ENCODE data around the gene LSAMP. TPM values are rescaled to one million over a fixed set of nuclear protein-coding genes. Genes with fewer than 3 reads are reported as not detected.

Gene LSAMP
- total and polyA plus RNA-seq, 9 of the 15 experiments (the other 6 are each of a cell fraction or from before 2014, with no cell fraction given): 0.09 to 0.11 TPM; not detected in 7

DNA sequence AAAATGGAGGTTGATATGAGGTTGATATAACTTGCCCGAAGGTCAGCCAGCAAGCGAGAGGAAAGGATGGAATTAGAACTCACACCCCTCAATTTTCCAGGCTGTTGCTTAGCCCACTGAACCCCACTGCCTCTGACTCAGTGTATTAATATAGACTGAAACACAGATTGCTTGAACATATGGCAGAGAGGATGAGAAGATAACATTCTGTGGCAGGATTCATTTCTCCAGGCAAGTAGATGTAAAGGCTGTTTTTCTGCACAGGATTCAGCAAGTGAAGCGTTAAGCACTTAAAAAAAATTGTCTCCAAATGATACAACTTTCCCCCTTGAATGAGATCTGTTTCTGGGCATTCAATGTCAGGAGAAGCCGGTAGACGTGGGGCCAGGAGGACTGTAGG lies 486.8 kb downstream of the LSAMP start:
- Histone ChIP-seq H4K20me1 (replicated peaks; ENCODE audit: control insufficient read depth, insufficient read depth, low read length) (no peaks in the 10 kb centered on the region), H3K27ac (ENCODE audit: extremely low read depth, low read depth, low read length) (no peak overlapping the region), H3K36me3 (ENCODE audit: control insufficient read depth, insufficient read depth, low read length) (no peaks in the 10 kb centered on the region), H2AFZ (ENCODE audit: low read depth, low read length) (no peak overlapping the region; the same call in 1 of the 2 replicates), H3K9me1 (ENCODE audit: control insufficient read depth, insufficient read depth, low read length) (no peaks in the 10 kb centered on the region), H3K4me2 (ENCODE audit: insufficient read depth, low read length) (no peak overlapping the region), H3K79me2 (ENCODE audit: control insufficient read depth, insufficient read depth, low read length) (no peaks in the 10 kb centered on the region), H3K4me3 (no peak overlapping the region), H3K9me3 (replicated peaks; ENCODE audit: control insufficient read depth, insufficient read depth, low read depth, low read length) (no peaks in the 10 kb centered on the region), H3K27me3 (ENCODE audit: control insufficient read depth in 2 of 2, insufficient read depth in 2 of 2, low read length in 2 of 2) (no peaks in the 10 kb centered on the region), H3K9ac (ENCODE audit: insufficient read depth in 1 of 2, low read depth in 2 of 2, low read length in 2 of 2) (no peak overlapping the region), H3K4me1 (replicated peaks in 1 of 2; ENCODE audit: control insufficient read depth in 2 of 2, insufficient read depth in 2 of 2, low read length in 2 of 2) (no peaks in the 10 kb centered on the region)
- FAIRE-seq: no peak
- intact Hi-C loops (cut with micrococcal nuclease): no loop called here
- no peak for ATAC-seq
- CTCF ChIA-PET (ENCODE audit: low intra/inter-chr PET ratio): no interaction called here
- BruUV-seq (replicated peaks): no TSS peak
- 23% methylated on average over 5 of the region's 5 CpGs for WGBS (ENCODE audit: insufficient coverage, low coverage, missing lambda C conversion rate)
- in situ Hi-C loops (cut with MboI): no loop called here
- DNase-seq (ENCODE audit: extremely low read depth in 1 of 4, low spot score in 3 of 4): no peak
- TF ChIP-seq ZNF140 (CRISPR knock-in tag; IDR thresholded peaks at IDR 0.05): no peak
- no peak for TF ChIP-seq MITF (IDR thresholded peaks at IDR 0.05)
- no peak for TF ChIP-seq TEAD1 (CRISPR knock-in tag; IDR thresholded peaks at IDR 0.05)
- TF ChIP-seq JUNB (CRISPR knock-in tag; conservative IDR thresholded peaks at IDR 0.05): no peak
- no peak for TF ChIP-seq NR3C1 (CRISPR knock-in tag; IDR thresholded peaks at IDR 0.05)
- no peak for TF ChIP-seq RBFOX2 (IDR thresholded peaks at IDR 0.05; ENCODE audit: low read depth, low read length)
- TF ChIP-seq, protein P1, sequence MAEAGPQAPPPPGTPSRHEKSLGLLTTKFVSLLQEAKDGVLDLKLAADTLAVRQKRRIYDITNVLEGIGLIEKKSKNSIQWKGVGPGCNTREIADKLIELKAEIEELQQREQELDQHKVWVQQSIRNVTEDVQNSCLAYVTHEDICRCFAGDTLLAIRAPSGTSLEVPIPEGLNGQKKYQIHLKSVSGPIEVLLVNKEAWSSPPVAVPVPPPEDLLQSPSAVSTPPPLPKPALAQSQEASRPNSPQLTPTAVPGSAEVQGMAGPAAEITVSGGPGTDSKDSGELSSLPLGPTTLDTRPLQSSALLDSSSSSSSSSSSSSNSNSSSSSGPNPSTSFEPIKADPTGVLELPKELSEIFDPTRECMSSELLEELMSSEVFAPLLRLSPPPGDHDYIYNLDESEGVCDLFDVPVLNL (CRISPR knock-in tag; IDR thresholded peaks at IDR 0.05; ENCODE audit: low read depth): no peak
- no peak for TF ChIP-seq CEBPZ (IDR thresholded peaks at IDR 0.05; ENCODE audit: borderline replicate concordance, low read depth, low read length)
- TF ChIP-seq, protein P2, sequence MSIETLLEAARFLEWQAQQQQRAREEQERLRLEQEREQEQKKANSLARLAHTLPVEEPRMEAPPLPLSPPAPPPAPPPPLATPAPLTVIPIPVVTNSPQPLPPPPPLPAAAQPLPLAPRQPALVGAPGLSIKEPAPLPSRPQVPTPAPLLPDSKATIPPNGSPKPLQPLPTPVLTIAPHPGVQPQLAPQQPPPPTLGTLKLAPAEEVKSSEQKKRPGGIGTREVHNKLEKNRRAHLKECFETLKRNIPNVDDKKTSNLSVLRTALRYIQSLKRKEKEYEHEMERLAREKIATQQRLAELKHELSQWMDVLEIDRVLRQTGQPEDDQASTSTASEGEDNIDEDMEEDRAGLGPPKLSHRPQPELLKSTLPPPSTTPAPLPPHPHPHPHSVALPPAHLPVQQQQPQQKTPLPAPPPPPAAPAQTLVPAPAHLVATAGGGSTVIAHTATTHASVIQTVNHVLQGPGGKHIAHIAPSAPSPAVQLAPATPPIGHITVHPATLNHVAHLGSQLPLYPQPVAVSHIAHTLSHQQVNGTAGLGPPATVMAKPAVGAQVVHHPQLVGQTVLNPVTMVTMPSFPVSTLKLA (conservative IDR thresholded peaks at IDR 0.05): no peak
- TF ChIP-seq SNRNP70 (optimal IDR thresholded peaks at IDR 0.05; ENCODE audit: low read depth, low read length): no peak
- TF ChIP-seq KAT7 (CRISPR knock-in tag; IDR thresholded peaks at IDR 0.05; ENCODE audit: borderline replicate concordance): no peak
- no peak for TF ChIP-seq ATF2 (CRISPR knock-in tag; IDR thresholded peaks at IDR 0.05)
- POLR2A ChIA-PET: interaction anchor here (1.0 kb wide), 1 partner anchor 28 kb away, joined by 3 read pairs; no protein-coding TSS in a partner anchor
